NCI-H2107 treated with DMSO at 0.1 percent for 48 hours (cell line): ENCODE data around the gene HOXD12.

Experiments used
- DNase-seq: peaks from one replicate; lab custom pipeline; 2025; ENCODE audit not compliant: unreplicated experiment; lab: John Stamatoyannopoulos, UW

HOXD12 gene

GRCh38 chr2:176130957-176131847, 31.6 kb downstream of the HOXD12 start:
- DNase-seq: no peak

GRCh38 chr2:176131848-176132158, 32.2 kb downstream of the HOXD12 start:
- DNase-seq: no peak

- no peak for DNase-seq
These were observed 32.9 kb downstream of the HOXD12 start for GRCh38 chr2:176132205-176133171.

- no peak for DNase-seq
These were observed 33.8 kb downstream of the HOXD12 start for GRCh38 chr2:176133389-176133788.

GRCh38 chr2:176134035-176134434, 34.4 kb downstream of the HOXD12 start:
- no peak for DNase-seq

- DNase-seq: no peak
These were observed 35.4 kb downstream of the HOXD12 start for GRCh38 chr2:176135035-176135440.

GRCh38 chr2:176136374-176137251, 37.0 kb downstream of the HOXD12 start:
- no peak for DNase-seq

- DNase-seq: no peak
These were observed 37.6 kb downstream of the HOXD12 start for GRCh38 chr2:176137252-176137580.

GRCh38 chr2:176137906-176138305, 38.3 kb downstream of the HOXD12 start:
- no peak for DNase-seq

- no peak for DNase-seq
These were observed 38.9 kb downstream of the HOXD12 start for GRCh38 chr2:176138526-176138922.

GRCh38 chr2:176138923-176139660, 39.5 kb downstream of the HOXD12 start:
- no peak for DNase-seq

GRCh38 chr2:176139661-176140512, 40.3 kb downstream of the HOXD12 start:
- DNase-seq: no peak

GRCh38 chr2:176140513-176141317, 41.1 kb downstream of the HOXD12 start:
- no peak for DNase-seq

GRCh38 chr2:176142281-176142680, 42.7 kb downstream of the HOXD12 start:
- DNase-seq: no peak

GRCh38 chr2:176145085-176145969, 45.7 kb downstream of the HOXD12 start:
- no peak for DNase-seq

- no peak for DNase-seq
These were observed 46.5 kb downstream of the HOXD12 start for GRCh38 chr2:176146101-176146500.

GRCh38 chr2:176146645-176147044, 47.0 kb downstream of the HOXD12 start:
- DNase-seq: no peak
